NCI-H524 treated with DMSO at 0.1 percent for 48 hours (cell line): ENCODE data around the gene OR7G2.
"Not testable (repeated sequence)": the region's sequence is repeated elsewhere in the genome, so short reads cannot be mapped to it uniquely, and the experiment has no call there.

Source experiments
- DNase-seq: peaks from one replicate; lab custom pipeline; 2025; lab: John Stamatoyannopoulos, UW

Gene OR7G2

GRCh38 chr19:9073806-9074205, 33.5 kb downstream of the OR7G2 start:
- DNase-seq: no peak

GRCh38 chr19:9071720-9072119, 35.6 kb downstream of the OR7G2 start:
- not testable (repeated sequence) for DNase-seq

GRCh38 chr19:9070066-9070465, 37.2 kb downstream of the OR7G2 start:
- DNase-seq: no peak

- DNase-seq: no peak
Measured at GRCh38 chr19:9065457-9066014, 41.7 kb downstream of the OR7G2 start.

- no peak for DNase-seq
Measured at GRCh38 chr19:9061879-9062278, 45.4 kb downstream of the OR7G2 start.

- DNase-seq: no peak
Measured at GRCh38 chr19:9060564-9061340, 46.5 kb downstream of the OR7G2 start.

- no peak for DNase-seq
Measured at GRCh38 chr19:9058905-9059667, 48.2 kb downstream of the OR7G2 start.

GRCh38 chr19:9057505-9058258, 49.6 kb downstream of the OR7G2 start:
- DNase-seq: no peak

- DNase-seq: not testable (repeated sequence)
Measured at GRCh38 chr19:9056131-9056530, 51.1 kb downstream of the OR7G2 start.

GRCh38 chr19:9054765-9055164, 52.5 kb downstream of the OR7G2 start:
- no peak for DNase-seq

- no peak for DNase-seq
Measured at GRCh38 chr19:9054207-9054606, 53.1 kb downstream of the OR7G2 start.

- not testable (repeated sequence) for DNase-seq
Measured at GRCh38 chr19:9053674-9054073, 53.6 kb downstream of the OR7G2 start.

- DNase-seq: no peak
Measured at GRCh38 chr19:9052894-9053293, 54.4 kb downstream of the OR7G2 start.
